H9 (cell line): Measurements from ENCODE around the gene AIFM1. TPM values are rescaled to one million over a fixed set of nuclear protein-coding genes. Genes with fewer than 3 reads are reported as not detected.

ENCODE experiments used
- DNase-seq: peaks from one replicate; pipeline ENCODE4 v3.0.0-alpha.2; 2017
- H2AFZ ChIP-seq: one replicate; pipeline ENCODE4 v1.6.1; 2013; ENCODE audit warnings: mild to moderate bottlenecking, low read length, control low read depth, moderate library complexity
- H2AK5ac ChIP-seq: 2 replicates; pipeline ENCODE4 v1.6.1; 2013; ENCODE audit warnings: low read length, control low read depth, mixed read lengths; ENCODE audit not compliant: insufficient read length
- H2BK120ac ChIP-seq: one replicate; pipeline ENCODE4 v1.6.1; 2013; ENCODE audit warnings: low read depth, mild to moderate bottlenecking, low read length, control low read depth, inconsistent platforms; ENCODE audit not compliant: poor library complexity, severe bottlenecking
- H2BK12ac ChIP-seq: 2 replicates; pipeline ENCODE4 v1.6.1; 2013; ENCODE audit warnings: low read length, control low read depth, mixed read lengths, low read depth; ENCODE audit not compliant: insufficient read length
- H2BK15ac ChIP-seq: 2 replicates; pipeline ENCODE4 v1.6.1; 2013; ENCODE audit warnings: low read depth, low read length, control low read depth
- H2BK20ac ChIP-seq: one replicate; pipeline ENCODE4 v1.6.1; 2013; ENCODE audit warnings: low read depth, mild to moderate bottlenecking, low read length, control low read depth, inconsistent platforms; ENCODE audit not compliant: poor library complexity, severe bottlenecking
- H2BK5ac ChIP-seq: 2 replicates; pipeline ENCODE4 v1.6.1; 2013; ENCODE audit warnings: low read length, control low read depth, mixed read lengths; ENCODE audit not compliant: insufficient read length
- H3K14ac ChIP-seq: 2 replicates; pipeline ENCODE4 v1.6.1; 2013; ENCODE audit warnings: low read length, control low read depth; ENCODE audit not compliant: insufficient read depth
- H3K18ac ChIP-seq: 2 replicates; pipeline ENCODE4 v1.6.1; 2013; ENCODE audit warnings: low read depth, mild to moderate bottlenecking, mixed read lengths, low read length, control low read depth; ENCODE audit not compliant: insufficient read length
- H3K23ac ChIP-seq: 2 replicates; pipeline ENCODE4 v1.6.1; 2013; ENCODE audit warnings: low read length, control low read depth, mixed read lengths, low read depth; ENCODE audit not compliant: insufficient read length
- H3K23me2 ChIP-seq: 2 replicates; pipeline ENCODE4 v1.6.1; 2013; ENCODE audit warnings: low read depth, mild to moderate bottlenecking, mixed read lengths, low read length, control low read depth; ENCODE audit not compliant: insufficient read length, poor library complexity, severe bottlenecking
- H3K27ac ChIP-seq: 2 replicates; pipeline ENCODE4 v1.5.1; 2013; ENCODE audit warnings: low read length, control low read depth, mixed read lengths, low read depth; ENCODE audit not compliant: insufficient read length
- H3K27me3 ChIP-seq: 2 replicates; pipeline ENCODE4 v1.6.1; 2013; ENCODE audit warnings: low read length, control low read depth, inconsistent platforms; ENCODE audit not compliant: insufficient read depth
- H3K4ac ChIP-seq: 2 replicates; pipeline ENCODE4 v1.6.1; 2013; ENCODE audit warnings: low read depth, mild to moderate bottlenecking, control low read depth, inconsistent platforms, low read length, moderate library complexity
- H3K4me1 ChIP-seq: 2 replicates; pipeline ENCODE4 v1.6.1; 2013; ENCODE audit warnings: low read length, control low read depth, inconsistent platforms; ENCODE audit not compliant: insufficient read depth
- H3K4me2 ChIP-seq: 2 replicates; pipeline ENCODE4 v1.6.1; 2013; ENCODE audit warnings: low read length, control low read depth, mixed read lengths; ENCODE audit not compliant: insufficient read length, insufficient read depth
- H3K56ac ChIP-seq: 2 replicates; pipeline ENCODE4 v1.6.1; 2013; ENCODE audit warnings: low read depth, mild to moderate bottlenecking, mixed read lengths, low read length, control low read depth; ENCODE audit not compliant: insufficient read length
- H3K79me1 ChIP-seq: 2 replicates; pipeline ENCODE4 v1.6.1; 2013; ENCODE audit warnings: low read depth, mild to moderate bottlenecking, moderate library complexity, low read length, control low read depth, inconsistent platforms; ENCODE audit not compliant: insufficient read depth, poor library complexity, severe bottlenecking
- H3K79me2 ChIP-seq: 2 replicates; pipeline ENCODE4 v1.6.1; 2013; ENCODE audit warnings: low read length, control low read depth, inconsistent platforms; ENCODE audit not compliant: insufficient read depth
- H3K9ac ChIP-seq: 2 replicates; pipeline ENCODE4 v1.6.1; 2013; ENCODE audit warnings: low read length, control low read depth, mixed read lengths; ENCODE audit not compliant: insufficient read length; ENCODE audit errors: extremely low read depth
- H3K9me3 ChIP-seq: one replicate; pipeline ENCODE4 v1.6.1; 2013; ENCODE audit warnings: low read depth, low read length, inconsistent platforms; ENCODE audit not compliant: control insufficient read depth
- H3T11ph ChIP-seq: one replicate; pipeline ENCODE4 v1.6.1; 2013; ENCODE audit warnings: mild to moderate bottlenecking, low read length, control low read depth, inconsistent platforms
- H4K20me1 ChIP-seq: one replicate; pipeline ENCODE4 v1.6.1; 2013; ENCODE audit not compliant: control insufficient read depth, insufficient read length, insufficient read depth
- H4K5ac ChIP-seq: 2 replicates; pipeline ENCODE4 v1.6.1; 2013; ENCODE audit warnings: low read depth, mild to moderate bottlenecking, mixed read lengths, low read length, control low read depth; ENCODE audit not compliant: insufficient read length
- H4K8ac ChIP-seq: replicated peaks from 2 replicates; pipeline ENCODE4 v1.6.1; 2013; ENCODE audit warnings: low read length, control low read depth, mixed read lengths, low read depth; ENCODE audit not compliant: insufficient read length
- H4K91ac ChIP-seq: 2 replicates; pipeline ENCODE4 v1.6.1; 2013; ENCODE audit warnings: low read depth, mild to moderate bottlenecking, moderate library complexity, mixed read lengths, low read length, control low read depth; ENCODE audit not compliant: insufficient read length
- H3K27ac Mint-ChIP-seq, 3 experiments: 2 replicates in 2 of 3; 3 replicates in 1 of 3; pipeline ENCODE4 v1.8.0; 2020 to 2021; ENCODE audit warnings: mixed read lengths in 3 of 3, mild to moderate bottlenecking in 1 of 3, moderate library complexity in 1 of 3
- H3K27me3 Mint-ChIP-seq: 2 replicates; pipeline ENCODE4 v1.8.0; 2021; ENCODE audit warnings: low read depth, mild to moderate bottlenecking, moderate library complexity, mixed read lengths
- H3K36me3 Mint-ChIP-seq, 3 experiments: 2 replicates in 2 of 3; 3 replicates in 1 of 3; pipeline ENCODE4 v1.8.0; 2020 to 2021; ENCODE audit warnings: low read depth in 3 of 3, mixed read lengths in 3 of 3; ENCODE audit not compliant: insufficient read depth in 1 of 3
- H3K4me1 Mint-ChIP-seq, 2 experiments: 2 replicates each; pipeline ENCODE4 v1.8.0; 2020; ENCODE audit warnings: mixed read lengths in 2 of 2
- H3K4me3 Mint-ChIP-seq, 2 experiments: 2 replicates in 1 of 2; 3 replicates in 1 of 2; pipeline ENCODE4 v1.8.0; 2020 to 2021; ENCODE audit warnings: mild to moderate bottlenecking in 2 of 2, mixed read lengths in 2 of 2, moderate library complexity in 1 of 2
- H3K9me3 Mint-ChIP-seq, 2 experiments: 2 replicates in 1 of 2; 3 replicates in 1 of 2; pipeline ENCODE4 v1.8.0; 2020; ENCODE audit warnings: mild to moderate bottlenecking in 2 of 2, mixed read lengths in 2 of 2, moderate library complexity in 1 of 2
- CTCF ChIP-seq: fragments of 200-600 bp; sonication (generic); conservative IDR thresholded peaks from 3 replicates; pipeline ENCODE4 v1.8.0; 2021; ENCODE audit warnings: antibody characterized with exemption, mild to moderate bottlenecking
- WGBS: extraction: QIAGEN DNeasy Blood & Tissue Kit; methylation state at CpG from one replicate; pipeline ENCODE4 v1.1.7; 2013; ENCODE audit warnings: missing lambda C conversion rate, low lambda C conversion rate, mixed read lengths; ENCODE audit not compliant: insufficient read length; ENCODE audit errors: extremely low coverage; 5-methylcytosine and 5-hydroxymethylcytosine counted together
- total RNA-seq: library from RNA; stranded (reverse); gene quantifications from 2 replicates; pipeline ENCODE4 v1.2.1, GENCODE V29; 2021

The AIFM1 gene
- total RNA-seq, 1 experiment from 2014 or later, result 43.7 TPM

- Histone ChIP-seq H3K4ac (no peak overlapping the region), H3K4me1 (no peaks in the 10 kb centered on the region), H2BK5ac (no peak overlapping the region), H3K56ac (no peak overlapping the region), H3K18ac (no peak overlapping the region), H2AK5ac (no peak overlapping the region), H4K8ac (no peak overlapping the region), H3K79me2 (no peaks in the 10 kb centered on the region; the same call in 1 of the 2 replicates), H2AFZ (no peak overlapping the region), H3K9ac (no peak overlapping the region), H4K20me1 (no peaks in the 10 kb centered on the region), H3K14ac (no peak overlapping the region), H4K91ac (no peak overlapping the region), H3K9me3 (peaks cover 7% of the 10 kb centered on the region), H3K23ac (no peak overlapping the region), H3K79me1 (no peaks in the 10 kb centered on the region), H3K4me2 (no peak overlapping the region), H3K23me2 (no peaks in the 10 kb centered on the region), H2BK15ac (no peak overlapping the region), H2BK20ac (no peak overlapping the region), H3K27ac (no peak overlapping the region), H2BK12ac (no peak overlapping the region), H2BK120ac (no peak overlapping the region), H3T11ph (no peak overlapping the region), H3K27me3 (no peaks in the 10 kb centered on the region), H4K5ac (no peak overlapping the region)
- no peak for DNase-seq
- peaks cover 0 to 64% of the 10 kb centered on the region in 2 experiments; a peak in 2 of 5 replicates for H3K9me3 Mint-ChIP-seq
- no peak for TF ChIP-seq CTCF
- no peak overlapping the region for H3K27ac Mint-ChIP-seq
- peaks cover 3% of the 10 kb centered on the region for H3K27me3 Mint-ChIP-seq
- WGBS, result no CpG with 5 or more reads among the region's 2 CpGs
- H3K36me3 Mint-ChIP-seq, result peaks cover 0 to 6% (median 0%) of the 10 kb centered on the region in 3 experiments; a peak in 4 of 7 replicates
- H3K4me1 Mint-ChIP-seq, result no peaks in the 10 kb centered on the region
- H3K4me3 Mint-ChIP-seq, result no peak overlapping the region
These were observed 19.2 kb upstream of the AIFM1 start for GRCh38 chrX:130184857-130185256.
